ENCODE results near the gene PGF.

The PGF gene

GRCh38 chr14:74945852-74946658, 9.3 kb downstream of the PGF start:
- peaks cover 22% of the 10 kb centered on the region for H3K4me1 Mint-ChIP-seq

DNA sequence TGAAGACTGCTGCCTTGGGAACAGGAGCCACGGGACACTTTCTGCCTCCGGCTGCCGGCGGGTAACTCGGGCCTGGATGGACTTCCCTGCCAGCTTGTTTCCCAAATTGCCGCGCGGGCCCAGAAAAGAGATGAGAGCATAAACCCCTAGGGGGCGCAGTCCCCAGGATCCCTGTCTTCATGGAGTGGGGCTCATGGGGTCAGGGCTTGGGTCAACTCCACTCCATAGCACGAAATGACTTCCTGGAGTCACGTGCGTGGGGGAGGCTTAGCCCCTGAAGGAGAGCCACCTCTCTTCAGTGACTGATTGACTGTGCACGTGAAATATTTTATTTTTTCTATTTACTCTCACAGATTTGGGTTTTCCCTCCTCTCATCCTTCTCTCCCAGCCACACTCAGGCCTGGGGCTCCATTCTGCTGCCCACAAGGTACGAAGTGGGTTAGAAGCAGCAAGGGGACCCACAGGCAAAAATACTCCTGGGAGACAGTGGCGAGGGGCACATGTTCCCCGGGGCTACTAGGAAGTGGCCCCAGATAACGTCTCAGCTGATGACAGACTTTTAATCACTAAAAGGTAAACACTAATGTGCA, 10.0 kb downstream of the PGF start:
- no peak overlapping the region for H3K4me3 Mint-ChIP-seq
- peaks cover 25% of the 10 kb centered on the region for H3K4me1 Mint-ChIP-seq
- no peaks in the 10 kb centered on the region for H3K27me3 Mint-ChIP-seq

More at GRCh38 chr14:74945852-74946658, 9.3 kb downstream of the PGF start:
- H3K36me3 Mint-ChIP-seq (ENCODE audit: low read depth) = no peaks in the 10 kb centered on the region
- H3K27me3 Mint-ChIP-seq = no peaks in the 10 kb centered on the region
- ATAC-seq (peak; percentile 57), DNase-seq (peak; percentile 86)
- H3K4me3 Mint-ChIP-seq = no peak overlapping the region
- H3K27ac Mint-ChIP-seq = no peak overlapping the region
- no peaks in the 10 kb centered on the region for H3K9me3 Mint-ChIP-seq

GRCh38 chr14:74942608-74943007, 12.8 kb downstream of the PGF start:
- no peaks in the 10 kb centered on the region for H3K36me3 Mint-ChIP-seq (ENCODE audit: low read depth)

More for the DNA sequence above, 10.0 kb downstream of the PGF start:
- ATAC-seq = no peak
- Mint-ChIP-seq H3K27ac (no peak overlapping the region), H3K36me3 (ENCODE audit: low read depth) (no peaks in the 10 kb centered on the region), H3K9me3 (no peaks in the 10 kb centered on the region)
- DNase-seq = peak; percentile 54

GRCh38 chr14:74942181-74942580, 13.2 kb downstream of the PGF start:
- no peak for DNase-seq
- H3K4me3 Mint-ChIP-seq = peak overlapping the region; percentile 61
- H3K4me1 Mint-ChIP-seq = peaks cover 33% of the 10 kb centered on the region

More at GRCh38 chr14:74942608-74943007, 12.8 kb downstream of the PGF start:
- DNase-seq (no peak), ATAC-seq (no peak)
- peak overlapping the region; percentile 46 for H3K27ac Mint-ChIP-seq
- peaks cover 32% of the 10 kb centered on the region for H3K4me1 Mint-ChIP-seq
- H3K27me3 Mint-ChIP-seq = no peaks in the 10 kb centered on the region
- peak overlapping the region; percentile 48 for H3K4me3 Mint-ChIP-seq
- H3K9me3 Mint-ChIP-seq = peaks cover 5% of the 10 kb centered on the region

GRCh38 chr14:74941676-74942097, 13.7 kb downstream of the PGF start:
- peaks cover 38% of the 10 kb centered on the region for H3K4me1 Mint-ChIP-seq
- H3K9me3 Mint-ChIP-seq = peaks cover 5% of the 10 kb centered on the region
- peak; percentile 68 for DNase-seq
- H3K27ac Mint-ChIP-seq = peak overlapping the region; percentile 84
- H3K4me3 Mint-ChIP-seq = peak overlapping the region; percentile 61
- ATAC-seq = peak; percentile 83
- H3K36me3 Mint-ChIP-seq (ENCODE audit: low read depth) = no peaks in the 10 kb centered on the region
- no peaks in the 10 kb centered on the region for H3K27me3 Mint-ChIP-seq

More at GRCh38 chr14:74942181-74942580, 13.2 kb downstream of the PGF start:
- Mint-ChIP-seq H3K27me3 (no peaks in the 10 kb centered on the region), H3K27ac (peak overlapping the region; percentile 84), H3K9me3 (peaks cover 5% of the 10 kb centered on the region), H3K36me3 (ENCODE audit: low read depth) (no peaks in the 10 kb centered on the region)
- ATAC-seq = no peak

DNA sequence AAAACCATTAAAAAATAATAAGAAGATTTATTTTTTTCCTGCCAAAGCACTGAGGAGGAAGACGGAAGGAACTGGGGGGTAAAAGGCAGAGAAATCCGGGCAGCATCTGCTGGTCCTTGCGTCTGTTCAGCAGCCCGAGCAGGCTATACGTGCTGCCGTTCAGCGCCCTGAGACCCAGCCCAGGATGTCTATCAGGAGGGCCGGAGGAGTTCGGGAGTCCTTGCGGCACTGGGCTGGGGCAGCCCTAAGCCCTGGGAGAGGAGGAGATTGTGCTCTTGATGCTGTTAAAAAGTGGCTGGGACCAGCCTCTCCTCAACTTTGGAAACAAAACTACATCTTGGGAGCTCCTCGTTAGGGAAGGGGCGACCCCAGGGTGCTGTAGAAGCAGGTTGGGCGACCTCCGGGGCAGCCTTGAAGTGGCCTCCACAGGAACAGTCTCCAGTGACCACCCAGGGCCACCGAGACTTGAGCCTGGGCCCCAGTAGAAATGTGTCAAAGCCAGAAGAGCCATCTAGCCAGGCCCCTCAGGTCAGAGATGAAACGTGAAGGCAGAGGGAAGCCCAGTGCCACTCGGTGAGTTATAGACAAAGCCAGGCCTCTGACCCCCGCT, 14.3 kb downstream of the PGF start:
- peaks cover 34% of the 10 kb centered on the region for H3K4me1 Mint-ChIP-seq

DNA sequence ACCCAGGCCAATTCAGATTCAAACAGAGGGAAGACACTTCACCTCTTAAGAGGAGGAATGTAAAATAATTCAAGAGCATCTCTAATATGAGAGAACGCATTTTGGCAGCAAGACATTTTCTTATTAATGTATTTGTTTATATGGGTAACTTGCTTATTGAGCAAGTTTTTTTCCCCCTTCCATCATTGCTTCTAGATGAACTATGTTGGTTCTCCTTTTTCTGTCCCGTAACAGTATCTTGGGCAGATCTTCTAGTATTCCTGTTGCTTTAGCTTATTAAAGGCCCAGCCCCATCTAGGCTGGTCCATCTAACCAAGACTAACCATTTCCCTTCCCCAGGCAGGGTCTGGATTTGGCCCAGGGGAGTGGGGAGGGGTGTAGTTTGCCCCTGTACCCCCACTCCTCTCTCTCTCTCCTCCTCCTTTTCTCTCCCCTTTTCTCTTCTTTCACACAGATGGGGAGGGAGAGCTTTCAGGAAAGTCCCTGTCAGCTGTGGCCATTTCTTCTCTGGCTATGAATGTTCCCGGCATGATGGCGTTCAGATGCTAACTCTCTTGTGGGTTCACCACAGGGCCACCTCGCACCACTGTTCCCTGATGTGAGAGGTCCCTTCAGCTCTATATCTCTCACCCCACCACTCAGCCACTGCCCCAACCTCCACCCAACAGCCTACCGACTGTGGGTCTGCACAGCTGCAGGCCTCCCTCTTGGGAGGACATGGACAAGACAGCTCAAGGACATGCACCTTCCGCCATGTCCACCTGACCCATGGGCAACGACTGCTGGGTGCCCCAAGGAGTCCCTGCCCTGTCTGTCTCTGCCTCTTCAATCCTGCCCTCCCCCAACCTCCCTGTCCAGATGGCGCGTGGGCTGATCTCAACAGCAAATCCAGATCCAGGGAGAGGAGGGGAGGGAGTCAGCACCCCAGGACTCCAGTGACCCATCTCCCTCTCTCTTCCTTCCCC, 16.6 kb downstream of the PGF start:
- Mint-ChIP-seq H3K4me1 (peaks cover 34% of the 10 kb centered on the region), H3K27ac (peak overlapping the region; percentile 66), H3K36me3 (ENCODE audit: low read depth) (no peaks in the 10 kb centered on the region), H3K27me3 (no peaks in the 10 kb centered on the region), H3K9me3 (peaks cover 5% of the 10 kb centered on the region), H3K4me3 (no peak overlapping the region)
- DNase-seq (no peak), ATAC-seq (no peak)

More for the DNA sequence above, 14.3 kb downstream of the PGF start:
- Mint-ChIP-seq H3K27ac (peak overlapping the region; percentile 84), H3K27me3 (no peaks in the 10 kb centered on the region), H3K9me3 (peaks cover 5% of the 10 kb centered on the region), H3K36me3 (ENCODE audit: low read depth) (no peaks in the 10 kb centered on the region), H3K4me3 (peak overlapping the region; percentile 61)
- ATAC-seq = no peak
- DNase-seq = no peak

DNA sequence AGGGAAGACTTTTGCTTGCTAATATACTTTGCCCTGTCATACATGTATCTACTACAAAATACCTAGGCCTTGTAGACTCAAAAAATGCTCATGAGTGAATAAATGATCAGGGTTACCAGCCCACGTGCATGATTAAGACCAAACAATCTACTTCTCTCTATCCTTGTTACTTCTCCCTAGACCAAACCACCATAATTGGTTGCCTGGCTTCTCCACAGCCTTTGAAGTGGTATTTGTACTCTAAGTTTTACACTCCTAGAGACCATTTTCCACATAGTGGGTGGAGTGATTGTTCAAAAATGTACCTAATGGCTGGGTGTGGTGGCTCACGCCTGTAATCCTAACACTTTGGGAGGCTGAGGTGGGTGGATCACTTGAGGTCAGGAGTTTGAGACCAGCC, 18.2 kb downstream of the PGF start:
- DNase-seq (no peak), ATAC-seq (no peak)
- Mint-ChIP-seq H3K9me3 (peaks cover 5% of the 10 kb centered on the region), H3K36me3 (ENCODE audit: low read depth) (no peaks in the 10 kb centered on the region), H3K27ac (no peak overlapping the region), H3K4me1 (peaks cover 35% of the 10 kb centered on the region), H3K27me3 (peaks cover 9% of the 10 kb centered on the region), H3K4me3 (no peak overlapping the region)

GRCh38 chr14:74936731-74937130, 18.7 kb downstream of the PGF start:
- H3K4me1 Mint-ChIP-seq = peaks cover 31% of the 10 kb centered on the region
- no peak overlapping the region for H3K4me3 Mint-ChIP-seq
- H3K36me3 Mint-ChIP-seq (ENCODE audit: low read depth) = no peaks in the 10 kb centered on the region
- H3K27me3 Mint-ChIP-seq = peaks cover 9% of the 10 kb centered on the region
- ATAC-seq = no peak
- no peak overlapping the region for H3K27ac Mint-ChIP-seq
- no peak for DNase-seq
- H3K9me3 Mint-ChIP-seq = peaks cover 5% of the 10 kb centered on the region

DNA sequence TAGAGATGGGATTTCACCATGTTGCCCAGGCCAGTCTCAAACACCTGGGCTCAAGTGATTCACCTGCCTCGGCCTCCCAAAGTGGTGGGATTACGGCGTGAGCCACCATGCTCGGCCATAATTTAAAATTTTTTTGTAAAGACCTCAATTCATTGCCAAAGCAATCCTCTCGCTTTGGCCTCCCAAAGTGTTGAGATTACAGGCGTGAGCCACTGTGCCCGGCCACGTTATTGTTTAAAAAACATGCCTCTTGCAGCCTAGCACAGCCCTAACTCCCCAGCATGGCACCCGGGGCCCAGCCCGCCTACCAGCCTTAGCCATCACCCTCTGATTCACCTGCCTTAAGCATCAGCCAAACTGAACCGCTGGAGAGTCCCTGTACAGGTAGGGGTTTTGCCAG, 19.2 kb downstream of the PGF start:
- ATAC-seq (no peak), DNase-seq (no peak)
- Mint-ChIP-seq H3K27me3 (peaks cover 9% of the 10 kb centered on the region), H3K9me3 (peaks cover 5% of the 10 kb centered on the region), H3K36me3 (ENCODE audit: low read depth) (no peaks in the 10 kb centered on the region), H3K4me1 (peaks cover 25% of the 10 kb centered on the region), H3K4me3 (no peak overlapping the region), H3K27ac (no peak overlapping the region)

GRCh38 chr14:74935360-74935680, 20.1 kb downstream of the PGF start:
- H3K4me3 Mint-ChIP-seq = no peak overlapping the region

GRCh38 chr14:74934476-74935359, 20.7 kb downstream of the PGF start:
- H3K36me3 Mint-ChIP-seq (ENCODE audit: low read depth) = no peaks in the 10 kb centered on the region
- no peak overlapping the region for H3K4me3 Mint-ChIP-seq
- H3K27me3 Mint-ChIP-seq = peaks cover 9% of the 10 kb centered on the region
- H3K4me1 Mint-ChIP-seq = peaks cover 16% of the 10 kb centered on the region
- peaks cover 5% of the 10 kb centered on the region for H3K9me3 Mint-ChIP-seq
- no peak overlapping the region for H3K27ac Mint-ChIP-seq
- DNase-seq (no peak), ATAC-seq (no peak)

More at GRCh38 chr14:74935360-74935680, 20.1 kb downstream of the PGF start:
- peaks cover 21% of the 10 kb centered on the region for H3K4me1 Mint-ChIP-seq
- H3K27ac Mint-ChIP-seq = no peak overlapping the region
- no peak for DNase-seq
- H3K36me3 Mint-ChIP-seq (ENCODE audit: low read depth) = no peaks in the 10 kb centered on the region
- peaks cover 9% of the 10 kb centered on the region for H3K27me3 Mint-ChIP-seq
- peaks cover 5% of the 10 kb centered on the region for H3K9me3 Mint-ChIP-seq
- no peak for ATAC-seq

- no peak for DNase-seq
- Mint-ChIP-seq H3K36me3 (ENCODE audit: low read depth) (no peaks in the 10 kb centered on the region), H3K4me1 (peaks cover 16% of the 10 kb centered on the region), H3K27me3 (peaks cover 9% of the 10 kb centered on the region), H3K4me3 (no peak overlapping the region), H3K27ac (no peak overlapping the region), H3K9me3 (peaks cover 5% of the 10 kb centered on the region)
- no peak for ATAC-seq
Measured at GRCh38 chr14:74934041-74934440, 21.4 kb downstream of the PGF start.

Measured in activated naive CD8-positive, alpha-beta T cell treated with anti-CD3 and anti-CD28 coated beads, Interleukin-2, amount 50 U/mL, for 24 hours (primary cell).